Measurements from ENCODE around the gene MCRIP1.

The MCRIP1 gene

GRCh38 chr17:81808778-81809555, 24.1 kb downstream of the MCRIP1 start:
- H3K27ac Mint-ChIP-seq, result peak overlapping the region; percentile 64
- H3K36me3 Mint-ChIP-seq, result no peaks in the 10 kb centered on the region
- peak; percentile 35 for ATAC-seq
- no peak for DNase-seq (ENCODE audit: low spot score in 2 of 2)
- no peak overlapping the region for H3K4me3 Mint-ChIP-seq
- H3K9me3 Mint-ChIP-seq, result no peaks in the 10 kb centered on the region
- H3K4me1 Mint-ChIP-seq, result peaks cover 7% of the 10 kb centered on the region

GRCh38 chr17:81807839-81808238, 25.3 kb downstream of the MCRIP1 start:
- Mint-ChIP-seq H3K36me3 (no peaks in the 10 kb centered on the region), H3K4me3 (no peak overlapping the region), H3K9me3 (no peaks in the 10 kb centered on the region), H3K4me1 (peaks cover 7% of the 10 kb centered on the region), H3K27ac (no peak overlapping the region)
- ATAC-seq (no peak), DNase-seq (ENCODE audit: low spot score in 2 of 2) (no peak)

GRCh38 chr17:81807210-81807719, 25.8 kb downstream of the MCRIP1 start:
- H3K9me3 Mint-ChIP-seq, result no peaks in the 10 kb centered on the region
- ATAC-seq, result no peak
- no peak for DNase-seq (ENCODE audit: low spot score in 2 of 2)
- H3K36me3 Mint-ChIP-seq, result no peaks in the 10 kb centered on the region
- no peak overlapping the region for H3K27ac Mint-ChIP-seq
- H3K4me3 Mint-ChIP-seq, result no peak overlapping the region
- H3K4me1 Mint-ChIP-seq, result peaks cover 12% of the 10 kb centered on the region

GRCh38 chr17:81806461-81807209, 26.5 kb downstream of the MCRIP1 start:
- no peak for ATAC-seq
- H3K36me3 Mint-ChIP-seq, result no peaks in the 10 kb centered on the region
- no peaks in the 10 kb centered on the region for H3K9me3 Mint-ChIP-seq
- H3K4me3 Mint-ChIP-seq, result no peak overlapping the region
- no peak for DNase-seq (ENCODE audit: low spot score in 2 of 2)
- H3K27ac Mint-ChIP-seq, result no peak overlapping the region
- H3K4me1 Mint-ChIP-seq, result peaks cover 14% of the 10 kb centered on the region

GRCh38 chr17:81805707-81806460, 27.2 kb downstream of the MCRIP1 start:
- no peak for DNase-seq (ENCODE audit: low spot score in 2 of 2)
- Mint-ChIP-seq H3K36me3 (no peaks in the 10 kb centered on the region), H3K4me3 (no peak overlapping the region), H3K4me1 (peaks cover 14% of the 10 kb centered on the region), H3K9me3 (no peaks in the 10 kb centered on the region), H3K27ac (no peak overlapping the region)
- ATAC-seq, result no peak

GRCh38 chr17:81804559-81805399, 28.3 kb downstream of the MCRIP1 start:
- H3K4me1 Mint-ChIP-seq, result peaks cover 13% of the 10 kb centered on the region
- no peaks in the 10 kb centered on the region for H3K9me3 Mint-ChIP-seq
- H3K27ac Mint-ChIP-seq, result no peak overlapping the region
- DNase-seq (ENCODE audit: low spot score in 2 of 2) (no peak), ATAC-seq (no peak)
- no peaks in the 10 kb centered on the region for H3K36me3 Mint-ChIP-seq
- no peak overlapping the region for H3K4me3 Mint-ChIP-seq

GRCh38 chr17:81803728-81804558, 29.1 kb downstream of the MCRIP1 start, which contains the start of gene GCGR:
GCGR (plus strand) TSS chr17:81804150; CDS start chr17:81809019, 4,869 bp downstream.
- no peak for ATAC-seq
- Mint-ChIP-seq H3K4me1 (peaks cover 7% of the 10 kb centered on the region), H3K36me3 (no peaks in the 10 kb centered on the region), H3K27ac (no peak within 1 kb of the TSS), H3K9me3 (no peaks in the 10 kb centered on the region), H3K4me3 (no peak within 1 kb of the TSS)
- DNase-seq (ENCODE audit: low spot score in 2 of 2), result no peak

GRCh38 chr17:81802856-81803643, 30.0 kb downstream of the MCRIP1 start:
- H3K36me3 Mint-ChIP-seq, result no peaks in the 10 kb centered on the region
- DNase-seq (ENCODE audit: low spot score in 2 of 2) (no peak), ATAC-seq (no peak)
- peaks cover 7% of the 10 kb centered on the region for H3K4me1 Mint-ChIP-seq
- H3K27ac Mint-ChIP-seq, result no peak overlapping the region
- H3K4me3 Mint-ChIP-seq, result no peak overlapping the region
- H3K9me3 Mint-ChIP-seq, result no peaks in the 10 kb centered on the region

GRCh38 chr17:81802048-81802758, 30.9 kb downstream of the MCRIP1 start:
- Mint-ChIP-seq H3K36me3 (no peaks in the 10 kb centered on the region), H3K4me1 (peaks cover 7% of the 10 kb centered on the region), H3K9me3 (no peaks in the 10 kb centered on the region), H3K4me3 (no peak overlapping the region), H3K27ac (no peak overlapping the region)
- no peak for ATAC-seq
- DNase-seq (ENCODE audit: low spot score in 2 of 2), result no peak

GRCh38 chr17:81801327-81801726, 31.8 kb downstream of the MCRIP1 start:
- no peaks in the 10 kb centered on the region for H3K9me3 Mint-ChIP-seq
- no peak for DNase-seq (ENCODE audit: low spot score in 2 of 2)
- peaks cover 7% of the 10 kb centered on the region for H3K4me1 Mint-ChIP-seq
- no peak overlapping the region for H3K27ac Mint-ChIP-seq
- H3K36me3 Mint-ChIP-seq, result no peaks in the 10 kb centered on the region
- ATAC-seq, result no peak
- H3K4me3 Mint-ChIP-seq, result no peak overlapping the region

GRCh38 chr17:81794509-81794908, 38.6 kb downstream of the MCRIP1 start:
- DNase-seq (ENCODE audit: low spot score in 2 of 2), result no peak
- peak; percentile 13 for ATAC-seq
- Mint-ChIP-seq H3K36me3 (no peaks in the 10 kb centered on the region), H3K4me1 (no peaks in the 10 kb centered on the region), H3K27ac (no peak overlapping the region), H3K4me3 (no peak overlapping the region), H3K9me3 (no peaks in the 10 kb centered on the region)

GRCh38 chr17:81794074-81794476, 39.0 kb downstream of the MCRIP1 start:
- no peaks in the 10 kb centered on the region for H3K4me1 Mint-ChIP-seq
- ATAC-seq (no peak), DNase-seq (ENCODE audit: low spot score in 2 of 2) (no peak)
- H3K36me3 Mint-ChIP-seq, result no peaks in the 10 kb centered on the region
- H3K27ac Mint-ChIP-seq, result no peak overlapping the region
- H3K4me3 Mint-ChIP-seq, result no peak overlapping the region
- H3K9me3 Mint-ChIP-seq, result no peaks in the 10 kb centered on the region
